Stimulated activated naive CD4-positive, alpha-beta T cell (primary cell): ENCODE data around the gene LHPP.
"Not testable (repeated sequence)": the region's sequence is repeated elsewhere in the genome, so short reads cannot be mapped to it uniquely, and the experiment has no call there.

ENCODE experiments used
- DNase-seq, 6 experiments: peaks; one replicate each; lab custom pipeline; 2025; lab: John Stamatoyannopoulos, UW

The LHPP gene

GRCh38 chr10:124537166-124537725, 75.6 kb downstream of the LHPP start:
- no peak for DNase-seq

GRCh38 chr10:124537891-124538290, 76.3 kb downstream of the LHPP start:
- no peak for DNase-seq

- no peak for DNase-seq
Measured at GRCh38 chr10:124538706-124539105, 77.1 kb downstream of the LHPP start.

GRCh38 chr10:124539935-124540641, 78.5 kb downstream of the LHPP start:
- peak; percentile 19 to 71 (median 50) for DNase-seq

GRCh38 chr10:124541076-124541903, 79.7 kb downstream of the LHPP start:
- DNase-seq: no peak

- DNase-seq: no peak
Measured at GRCh38 chr10:124542336-124542735, 80.7 kb downstream of the LHPP start.

GRCh38 chr10:124543146-124543545, 81.5 kb downstream of the LHPP start:
- DNase-seq: no peak

GRCh38 chr10:124543971-124544370, 82.3 kb downstream of the LHPP start:
- no peak for DNase-seq

GRCh38 chr10:124544711-124545110, 83.1 kb downstream of the LHPP start:
- no peak for DNase-seq

- DNase-seq: peak in 1 of 6 experiments; percentile 12
Measured at GRCh38 chr10:124545351-124546054, 83.9 kb downstream of the LHPP start.

- no peak for DNase-seq
Measured at GRCh38 chr10:124546055-124546369, 84.4 kb downstream of the LHPP start.

GRCh38 chr10:124546957-124547646, 85.5 kb downstream of the LHPP start:
- DNase-seq: peak in 2 of 6 experiments; percentile 1 to 7

- DNase-seq: no peak
Measured at GRCh38 chr10:124547647-124548168, 86.1 kb downstream of the LHPP start.

- not testable (repeated sequence) for DNase-seq
Measured at GRCh38 chr10:124549171-124549570, 87.5 kb downstream of the LHPP start.

GRCh38 chr10:124550293-124551034, 88.8 kb downstream of the LHPP start:
- no peak for DNase-seq

- no peak for DNase-seq
Measured at GRCh38 chr10:124551097-124551496, 89.5 kb downstream of the LHPP start.

GRCh38 chr10:124551755-124552154, 90.1 kb downstream of the LHPP start:
- no peak for DNase-seq

GRCh38 chr10:124552691-124553276, 91.2 kb downstream of the LHPP start:
- no peak for DNase-seq

- no peak for DNase-seq
Measured at GRCh38 chr10:124554085-124554858, 92.6 kb downstream of the LHPP start.

GRCh38 chr10:124557167-124557566, 95.5 kb downstream of the LHPP start:
- no peak for DNase-seq
